ENCODE data around the gene MDM4.

MDM4 gene

DNA sequence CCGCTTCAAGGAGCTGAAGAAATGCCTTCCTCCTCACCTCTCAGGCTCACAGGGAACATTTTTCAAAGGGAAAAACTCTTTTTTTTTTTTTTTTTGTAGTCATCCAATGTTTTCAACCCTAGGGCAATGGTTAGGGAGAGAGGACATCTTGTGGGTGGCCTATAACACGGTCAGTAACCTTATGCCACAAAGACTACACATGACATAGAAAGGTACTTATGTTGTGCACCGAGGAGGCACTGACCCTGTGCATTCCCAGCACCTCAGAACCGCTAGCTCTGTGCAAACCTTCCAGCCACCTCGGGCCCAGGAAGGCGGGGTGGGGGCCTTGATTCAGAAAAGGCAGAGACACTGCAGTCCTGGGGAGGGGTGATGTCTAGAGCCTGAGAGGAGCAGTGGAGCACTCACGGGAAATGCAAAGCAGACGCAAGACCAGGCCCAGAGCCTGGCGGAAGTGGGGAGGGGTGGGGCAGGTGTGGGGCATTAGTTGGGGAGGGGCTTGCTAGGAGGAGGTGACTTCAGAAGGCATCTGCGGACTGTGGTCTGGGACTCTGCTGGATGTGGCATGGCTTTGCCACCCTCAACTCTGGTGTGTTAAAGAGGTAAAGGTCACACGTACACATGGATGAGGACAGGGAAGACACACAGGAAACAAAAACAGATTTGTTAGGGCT, 68.6 kb downstream of the MDM4 start:
- Histone ChIP-seq H3K36me3 (ENCODE audit: control insufficient read depth, insufficient read depth, low read length) (no peaks in the 10 kb centered on the region), H3K27ac (ENCODE audit: low read depth, low read length) (no peak overlapping the region), H3K4me3 (ENCODE audit: low read depth, low read length) (no peak overlapping the region), H3K4me1 (ENCODE audit: control insufficient read depth, insufficient read depth, low read length) (peaks cover 22% of the 10 kb centered on the region), H3K9ac (ENCODE audit: low read length) (no peak overlapping the region), H3K9me3 (ENCODE audit: control insufficient read depth, insufficient read depth, low read depth, low read length) (peaks cover 2% of the 10 kb centered on the region; the same call in 1 of the 2 replicates), H3K27me3 (ENCODE audit: control insufficient read depth, insufficient read depth, low read length) (no peaks in the 10 kb centered on the region)

DNA sequence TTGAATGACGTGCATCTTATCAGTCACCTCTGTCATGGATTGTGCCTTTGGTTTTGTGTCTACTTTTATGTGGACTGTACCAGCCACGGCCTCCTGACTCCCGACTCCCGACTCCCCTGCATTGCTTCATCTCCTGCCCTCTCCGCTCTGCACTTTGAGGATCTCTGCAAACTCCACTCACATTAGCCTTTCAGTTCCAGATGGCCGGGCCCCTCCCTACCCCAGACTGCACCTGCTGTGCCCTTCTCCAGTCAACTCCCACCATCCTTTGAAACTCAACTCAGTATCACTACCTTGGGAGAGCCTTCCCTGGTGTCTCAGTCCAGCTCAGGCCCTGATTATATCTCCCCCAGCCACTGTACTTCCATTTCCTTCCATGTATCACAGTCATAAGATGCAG, 71.4 kb downstream of the MDM4 start:
- Histone ChIP-seq H3K27me3 (ENCODE audit: control insufficient read depth, insufficient read depth, low read length) (no peaks in the 10 kb centered on the region), H3K4me3 (ENCODE audit: low read depth, low read length) (no peak overlapping the region), H3K9me3 (ENCODE audit: control insufficient read depth, insufficient read depth, low read depth, low read length) (peaks cover 2% of the 10 kb centered on the region; the same call in 1 of the 2 replicates), H3K9ac (ENCODE audit: low read length) (no peak overlapping the region), H3K36me3 (ENCODE audit: control insufficient read depth, insufficient read depth, low read length) (no peaks in the 10 kb centered on the region), H3K4me1 (ENCODE audit: control insufficient read depth, insufficient read depth, low read length) (peaks cover 21% of the 10 kb centered on the region), H3K27ac (ENCODE audit: low read depth, low read length) (no peak overlapping the region)

DNA sequence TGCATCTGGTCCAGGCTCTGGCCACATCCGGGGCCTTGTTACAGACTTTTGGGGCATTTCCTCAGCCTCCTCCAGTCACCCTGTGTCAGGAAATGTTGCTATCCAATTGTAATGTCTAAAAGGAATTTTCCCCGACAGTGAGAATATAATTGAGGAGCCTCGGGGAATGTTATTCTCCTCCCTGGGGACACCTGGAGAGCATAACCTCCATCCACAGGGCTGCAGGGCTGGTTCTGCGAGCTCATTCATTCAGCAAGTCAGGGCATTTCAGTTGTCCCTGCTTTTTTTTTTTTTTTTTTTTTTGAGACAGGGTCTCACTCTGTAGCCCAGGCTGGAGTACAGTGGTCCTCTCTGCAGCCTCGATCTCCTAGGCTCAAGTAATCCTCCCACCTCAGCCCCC, 72.6 kb downstream of the MDM4 start:
- no peaks in the 10 kb centered on the region for H3K36me3 ChIP-seq (ENCODE audit: control insufficient read depth, insufficient read depth, low read length)
- no peaks in the 10 kb centered on the region for H3K27me3 ChIP-seq (ENCODE audit: control insufficient read depth, insufficient read depth, low read length)
- H3K9ac ChIP-seq (ENCODE audit: low read length), result no peak overlapping the region
- H3K27ac ChIP-seq (ENCODE audit: low read depth, low read length), result no peak overlapping the region
- H3K4me3 ChIP-seq (ENCODE audit: low read depth, low read length), result no peak overlapping the region
- H3K9me3 ChIP-seq (ENCODE audit: control insufficient read depth, insufficient read depth, low read depth, low read length), result peaks cover 2% of the 10 kb centered on the region; the same call in 1 of the 2 replicates
- H3K4me1 ChIP-seq (ENCODE audit: control insufficient read depth, insufficient read depth, low read length), result peaks cover 23% of the 10 kb centered on the region

DNA sequence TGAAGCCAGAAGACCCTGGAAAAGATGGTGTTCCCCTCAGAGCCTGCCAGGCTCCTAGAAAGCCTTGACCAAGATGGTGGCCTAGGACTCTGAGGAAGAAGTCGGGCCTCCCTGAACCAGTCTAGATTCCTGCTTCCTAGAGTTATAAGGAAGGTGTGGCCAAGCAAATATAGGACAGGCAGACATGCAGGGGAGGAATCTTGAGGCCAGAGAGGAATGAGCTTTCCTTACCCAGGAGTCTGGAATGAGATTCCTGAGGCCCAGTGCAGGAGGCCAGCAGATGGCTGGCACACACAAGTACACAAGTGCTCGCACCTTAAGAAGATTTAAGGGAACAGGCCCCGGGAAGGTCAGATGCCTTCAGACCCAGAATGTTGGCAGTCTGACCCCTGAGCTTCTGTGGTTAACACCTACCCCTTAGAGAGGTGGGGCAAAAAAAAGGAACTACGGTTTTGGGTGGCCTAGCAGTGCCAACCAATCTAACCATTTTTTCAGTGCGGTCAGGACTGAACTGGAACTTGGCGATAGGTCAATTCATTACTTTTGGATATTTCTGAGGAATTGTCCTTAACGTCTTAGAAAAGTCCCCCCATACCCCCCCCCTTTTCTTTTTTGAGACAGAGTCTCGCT, 73.3 kb downstream of the MDM4 start:
- Histone ChIP-seq H3K9ac (ENCODE audit: low read length) (no peak overlapping the region), H3K4me1 (ENCODE audit: control insufficient read depth, insufficient read depth, low read length) (peaks cover 20% of the 10 kb centered on the region), H3K4me3 (ENCODE audit: low read depth, low read length) (no peak overlapping the region), H3K9me3 (ENCODE audit: control insufficient read depth, insufficient read depth, low read depth, low read length) (peaks cover 2% of the 10 kb centered on the region; the same call in 1 of the 2 replicates), H3K27ac (ENCODE audit: low read depth, low read length) (no peak overlapping the region), H3K27me3 (ENCODE audit: control insufficient read depth, insufficient read depth, low read length) (no peaks in the 10 kb centered on the region), H3K36me3 (ENCODE audit: control insufficient read depth, insufficient read depth, low read length) (no peaks in the 10 kb centered on the region)

DNA sequence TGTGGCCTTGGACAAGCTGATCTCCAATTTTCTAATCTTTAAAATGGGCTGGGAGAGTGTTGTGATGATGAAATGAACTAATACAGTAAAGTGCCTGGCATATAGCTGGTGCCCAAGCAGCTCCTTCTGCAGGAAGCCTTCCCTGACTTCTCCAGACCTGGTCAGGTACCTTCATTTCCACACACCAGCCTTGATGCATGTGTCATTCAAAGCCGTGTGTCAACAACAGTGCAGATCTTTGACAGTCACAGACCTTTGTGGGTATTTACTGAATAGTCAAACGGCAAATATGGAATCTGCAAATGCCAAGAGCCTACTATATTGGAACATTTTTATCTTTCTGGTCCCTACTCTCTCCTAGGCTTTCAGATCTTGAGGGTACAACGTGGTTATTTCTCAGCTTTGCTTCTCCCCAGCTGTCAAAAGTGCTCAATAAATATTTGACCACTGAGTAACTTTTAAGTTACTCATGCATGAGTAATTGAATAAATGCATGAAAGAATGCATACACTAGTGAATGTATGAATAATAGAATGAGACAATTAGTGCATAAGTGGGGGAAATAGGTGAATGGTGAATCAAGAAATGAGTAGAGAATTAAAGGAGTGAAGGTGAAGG, 75.4 kb downstream of the MDM4 start:
- Histone ChIP-seq H3K4me1 (ENCODE audit: control insufficient read depth, insufficient read depth, low read length) (peaks cover 10% of the 10 kb centered on the region), H3K4me3 (ENCODE audit: low read depth, low read length) (no peak overlapping the region), H3K36me3 (ENCODE audit: control insufficient read depth, insufficient read depth, low read length) (no peaks in the 10 kb centered on the region), H3K27ac (ENCODE audit: low read depth, low read length) (no peak overlapping the region), H3K9ac (ENCODE audit: low read length) (no peak overlapping the region), H3K27me3 (ENCODE audit: control insufficient read depth, insufficient read depth, low read length) (no peaks in the 10 kb centered on the region), H3K9me3 (ENCODE audit: control insufficient read depth, insufficient read depth, low read depth, low read length) (peaks cover under 1% of the 10 kb centered on the region; the same call in 1 of the 2 replicates)

DNA sequence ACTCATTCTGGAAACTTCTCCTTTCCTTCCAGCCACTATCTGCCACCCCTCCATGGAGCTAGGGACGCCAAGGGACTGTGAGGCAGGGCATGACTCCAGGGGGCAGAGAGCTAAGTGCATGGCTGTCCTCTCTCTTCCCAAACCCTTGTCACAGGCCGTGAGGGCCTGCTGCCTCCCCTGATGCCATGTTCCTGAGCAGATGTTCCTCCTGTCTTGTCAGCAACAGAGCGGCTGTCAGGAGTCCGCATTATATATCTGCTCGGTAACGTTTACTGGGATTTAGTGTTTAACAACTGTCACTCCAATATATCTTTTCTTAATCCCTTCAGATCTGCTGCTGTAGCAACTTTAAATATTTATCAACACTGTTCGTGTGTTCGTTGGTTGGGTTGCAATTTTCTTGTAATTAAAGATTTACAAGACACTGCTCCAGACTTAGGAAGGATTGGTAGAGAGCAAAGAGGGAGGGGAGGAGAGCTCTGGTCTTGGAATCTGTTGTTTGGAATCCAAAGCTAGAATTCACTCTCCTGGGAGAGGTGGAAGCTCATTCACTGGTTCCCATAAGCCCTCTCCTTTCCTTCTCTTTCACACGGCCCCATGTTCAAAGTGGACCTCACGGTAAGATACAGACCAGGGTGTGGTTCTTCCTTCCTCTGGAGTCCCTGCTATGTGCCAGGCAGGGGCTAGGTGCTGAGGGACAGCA, 76.2 kb downstream of the MDM4 start:
- no peak overlapping the region for H3K27ac ChIP-seq (ENCODE audit: low read depth, low read length)
- no peaks in the 10 kb centered on the region for H3K9me3 ChIP-seq (ENCODE audit: control insufficient read depth, insufficient read depth, low read depth, low read length)
- no peak overlapping the region for H3K9ac ChIP-seq (ENCODE audit: low read length)
- H3K27me3 ChIP-seq (ENCODE audit: control insufficient read depth, insufficient read depth, low read length), result no peaks in the 10 kb centered on the region
- H3K36me3 ChIP-seq (ENCODE audit: control insufficient read depth, insufficient read depth, low read length), result no peaks in the 10 kb centered on the region
- H3K4me3 ChIP-seq (ENCODE audit: low read depth, low read length), result no peak overlapping the region
- peaks cover 10% of the 10 kb centered on the region for H3K4me1 ChIP-seq (ENCODE audit: control insufficient read depth, insufficient read depth, low read length)

DNA sequence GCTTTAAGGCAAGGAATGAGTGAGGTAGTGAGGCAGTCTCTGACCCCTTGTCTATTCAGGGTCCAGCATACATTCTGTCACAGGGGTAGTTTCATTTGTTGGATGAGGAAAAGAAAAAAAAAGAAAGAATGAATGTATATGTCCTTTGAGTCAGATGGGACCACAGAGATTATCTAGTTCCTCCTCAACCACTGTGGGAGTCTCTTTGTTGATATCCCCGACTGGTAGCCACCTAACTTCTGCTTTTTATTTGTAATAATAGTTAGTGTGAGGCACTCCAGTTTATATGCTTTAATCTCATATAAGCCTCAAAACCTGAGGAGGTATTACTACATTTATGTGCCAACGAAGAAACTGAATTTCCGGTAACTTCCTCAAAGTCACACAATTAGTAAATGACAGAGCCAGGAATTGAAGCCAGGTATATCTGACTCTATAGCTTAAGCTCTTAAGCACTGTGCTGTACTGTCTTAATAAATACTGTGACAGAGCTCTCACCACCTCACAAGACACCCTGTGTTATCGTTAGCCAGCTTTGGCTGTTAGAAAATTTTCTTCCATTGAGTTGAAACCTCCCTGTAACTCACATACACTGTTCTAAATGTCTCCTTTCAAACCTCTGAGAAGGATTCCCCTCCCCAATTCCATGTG, 82.2 kb downstream of the MDM4 start:
- Histone ChIP-seq H3K4me1 (ENCODE audit: control insufficient read depth, insufficient read depth, low read length) (peaks cover 25% of the 10 kb centered on the region), H3K36me3 (ENCODE audit: control insufficient read depth, insufficient read depth, low read length) (no peaks in the 10 kb centered on the region), H3K27me3 (ENCODE audit: control insufficient read depth, insufficient read depth, low read length) (no peaks in the 10 kb centered on the region), H3K4me3 (ENCODE audit: low read depth, low read length) (no peak overlapping the region), H3K27ac (ENCODE audit: low read depth, low read length) (no peak overlapping the region), H3K9ac (ENCODE audit: low read length) (no peak overlapping the region), H3K9me3 (ENCODE audit: control insufficient read depth, insufficient read depth, low read depth, low read length) (no peaks in the 10 kb centered on the region)

DNA sequence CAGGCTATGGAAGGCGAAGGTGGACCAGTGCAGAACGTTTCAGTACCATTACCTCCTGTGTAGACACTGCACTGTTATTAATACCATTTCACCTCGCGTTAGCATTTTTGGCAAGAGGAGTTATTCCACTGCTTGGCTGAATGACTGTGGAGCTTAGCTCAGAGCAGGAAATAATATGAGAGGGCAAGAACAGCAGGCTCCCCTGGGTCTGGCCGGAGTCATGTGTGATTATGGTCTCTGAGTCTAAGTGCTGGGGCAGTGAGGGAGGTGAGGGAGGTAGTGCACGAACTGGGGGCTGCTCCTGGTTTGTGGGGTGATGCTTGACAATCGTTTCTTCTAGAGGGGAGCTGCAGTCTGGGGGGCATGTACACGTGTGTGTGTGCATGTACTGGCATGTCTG, 82.9 kb downstream of the MDM4 start:
- Histone ChIP-seq H3K9me3 (ENCODE audit: control insufficient read depth, insufficient read depth, low read depth, low read length) (no peaks in the 10 kb centered on the region), H3K9ac (ENCODE audit: low read length) (no peak overlapping the region), H3K4me1 (ENCODE audit: control insufficient read depth, insufficient read depth, low read length) (peaks cover 25% of the 10 kb centered on the region), H3K27me3 (ENCODE audit: control insufficient read depth, insufficient read depth, low read length) (no peaks in the 10 kb centered on the region), H3K27ac (ENCODE audit: low read depth, low read length) (no peak overlapping the region), H3K4me3 (ENCODE audit: low read depth, low read length) (no peak overlapping the region), H3K36me3 (ENCODE audit: control insufficient read depth, insufficient read depth, low read length) (no peaks in the 10 kb centered on the region)

DNA sequence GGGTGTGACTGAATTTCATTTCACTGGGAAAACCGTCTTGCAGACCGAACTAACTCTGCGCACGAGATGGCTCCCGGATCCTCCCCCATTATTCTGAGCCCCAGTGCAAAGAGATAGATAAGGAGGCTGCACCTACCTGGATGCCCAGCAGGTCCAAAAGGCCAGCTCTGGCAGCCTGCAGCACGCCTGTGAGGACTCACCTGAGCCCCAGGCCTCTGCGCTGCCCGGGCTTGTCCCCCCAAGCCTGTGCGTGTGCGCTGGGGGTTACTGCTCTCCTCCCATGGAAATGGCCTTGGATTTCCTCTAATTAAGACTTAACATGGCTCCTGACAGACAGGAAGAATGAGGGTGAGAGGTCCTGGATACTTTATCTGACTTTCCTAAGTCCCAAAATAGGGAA, 83.4 kb downstream of the MDM4 start:
- Histone ChIP-seq H3K9me3 (ENCODE audit: control insufficient read depth, insufficient read depth, low read depth, low read length) (no peaks in the 10 kb centered on the region), H3K27me3 (ENCODE audit: control insufficient read depth, insufficient read depth, low read length) (no peaks in the 10 kb centered on the region), H3K9ac (ENCODE audit: low read length) (no peak overlapping the region), H3K27ac (ENCODE audit: low read depth, low read length) (no peak overlapping the region), H3K4me1 (ENCODE audit: control insufficient read depth, insufficient read depth, low read length) (peaks cover 25% of the 10 kb centered on the region), H3K4me3 (ENCODE audit: low read depth, low read length) (no peak overlapping the region), H3K36me3 (ENCODE audit: control insufficient read depth, insufficient read depth, low read length) (no peaks in the 10 kb centered on the region)

DNA sequence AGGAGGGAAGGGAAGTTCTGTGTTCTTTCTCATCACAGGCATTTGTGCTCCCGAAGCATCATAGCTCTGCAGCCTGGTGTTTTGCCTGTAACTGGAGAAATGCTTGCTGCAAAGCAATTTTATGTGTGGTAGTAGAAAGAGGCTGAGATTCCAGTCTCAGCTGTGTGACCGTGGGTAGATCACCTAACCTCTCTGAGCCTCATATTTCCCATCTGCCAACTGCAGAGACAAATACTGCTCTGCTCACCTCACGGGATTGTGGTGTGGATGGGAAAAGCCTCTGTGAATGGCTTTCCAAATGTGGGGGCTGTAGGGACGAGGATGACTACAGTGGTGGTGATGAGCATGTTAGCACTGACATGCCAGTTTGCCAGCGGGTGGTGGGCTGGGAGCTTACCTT, 84.0 kb downstream of the MDM4 start:
- H3K27me3 ChIP-seq (ENCODE audit: control insufficient read depth, insufficient read depth, low read length), result no peaks in the 10 kb centered on the region
- H3K4me1 ChIP-seq (ENCODE audit: control insufficient read depth, insufficient read depth, low read length), result peaks cover 25% of the 10 kb centered on the region
- H3K9ac ChIP-seq (ENCODE audit: low read length), result no peak overlapping the region
- H3K36me3 ChIP-seq (ENCODE audit: control insufficient read depth, insufficient read depth, low read length), result no peaks in the 10 kb centered on the region
- no peaks in the 10 kb centered on the region for H3K9me3 ChIP-seq (ENCODE audit: control insufficient read depth, insufficient read depth, low read depth, low read length)
- no peak overlapping the region for H3K27ac ChIP-seq (ENCODE audit: low read depth, low read length)
- H3K4me3 ChIP-seq (ENCODE audit: low read depth, low read length), result no peak overlapping the region

Data from HUES6 (cell line).